GM12878 (cell line): Measurements from ENCODE around the gene ZNF165. TPM values are rescaled to one million over a fixed set of nuclear protein-coding genes. Genes with fewer than 3 reads are reported as not detected.

Experiments
- CBX3 ChIP-seq: fragments of 200-600 bp; sonication (generic); IDR thresholded peaks from 2 replicates; pipeline ENCODE4 v1.6.1; 2016; ENCODE audit warnings: low read depth, borderline replicate concordance
- CEBPB ChIP-seq, 2 experiments: fragments of 150-350 bp in 1 of 2; IDR thresholded peaks; 2 replicates each; pipeline ENCODE4 v1.6.1; 2012 to 2014; ENCODE audit warnings: low read depth in 2 of 2, low read length in 2 of 2, borderline replicate concordance in 1 of 2, inconsistent platforms in 1 of 2
- EZH2 ChIP-seq: IDR thresholded peaks from 2 replicates; pipeline ENCODE4 v1.6.1; 2012; ENCODE audit warnings: low read depth, mild to moderate bottlenecking, control low read depth, inconsistent platforms, low read length, borderline replicate concordance; ENCODE audit not compliant: control insufficient read depth
- HDAC6 ChIP-seq: fragments of 200-600 bp; sonication (generic); IDR thresholded peaks from one replicate; pipeline ENCODE4 v1.8.0; 2017; ENCODE audit warnings: antibody characterized with exemption; ENCODE audit not compliant: unreplicated experiment
- IRF4 ChIP-seq: IDR thresholded peaks from 2 replicates; pipeline ENCODE4 v1.6.1; 2011; ENCODE audit warnings: low read depth, low read length
- MTA2 ChIP-seq: fragments of 450-650 bp; IDR thresholded peaks from 2 replicates; pipeline ENCODE4 v1.6.1; 2016; ENCODE audit warnings: low read depth, mild to moderate bottlenecking, moderate library complexity
- NBN ChIP-seq: fragments of 450-650 bp; IDR thresholded peaks from 2 replicates; pipeline ENCODE4 v1.6.1; 2016
- NRF1 ChIP-seq: conservative IDR thresholded peaks from 2 replicates; pipeline ENCODE4 v1.6.1; 2011; ENCODE audit warnings: mild to moderate bottlenecking, low read depth, low read length, improper control_type of control experiment
- SMARCA5 ChIP-seq: fragments of 450-650 bp; IDR thresholded peaks from 2 replicates; pipeline ENCODE4 v1.6.1; 2017; ENCODE audit warnings: mild to moderate bottlenecking
- TARDBP ChIP-seq: IDR thresholded peaks from 2 replicates; pipeline ENCODE4 v1.6.1; 2016; ENCODE audit warnings: borderline replicate concordance
- TCF12 ChIP-seq: IDR thresholded peaks from 2 replicates; pipeline ENCODE4 v1.6.1; 2011; ENCODE audit warnings: low read depth, mild to moderate bottlenecking, low read length
- ZNF207 ChIP-seq: fragments of 450-650 bp; IDR thresholded peaks from 2 replicates; pipeline ENCODE4 v1.6.1; 2014; ENCODE audit warnings: antibody characterized with exemption, mild to moderate bottlenecking, borderline replicate concordance
- ZNF217 ChIP-seq: fragments of 450-650 bp; IDR thresholded peaks from 2 replicates; pipeline ENCODE4 v1.6.1; 2017; ENCODE audit warnings: antibody characterized with exemption, mild to moderate bottlenecking
- polyA plus RNA-seq, 11 experiments: library from polyadenylated mRNA; depleted of rRNA in 4 of 11; unstranded in 6 of 11; stranded (reverse) in 5 of 11; fragments of >200 nt; fragmentation: Nextera tagmentation in 4 of 11; fragmentation: Illumina TruSeq in 1 of 11; extraction: Ambion mirVana in 4 of 11; extraction: Trizol in 1 of 11; gene quantifications; 1 replicate in 1 of 11; 2 replicates in 10 of 11; pipeline versions ENCODE4 v1.2.1 to v1.2.3, GENCODE V29; 2011 to 2016; ENCODE audit warnings: inconsistent platforms in 2 of 11, missing spikeins in 2 of 11, low read depth in 1 of 11
- total RNA-seq, 4 experiments: library from RNA; depleted of rRNA in 3 of 4; stranded (reverse); fragments of >200 nt in 3 of 4; fragmentation: Illumina TruSeq in 1 of 4; extraction: Trizol in 1 of 4; gene quantifications; 2 replicates each; pipeline versions ENCODE4 v1.2.1 to v1.2.3, GENCODE V29; 2013 to 2021
- TF ChIP-seq, protein P1 (sequence below): fragments of 450-650 bp; formaldehyde crosslinking; IDR thresholded peaks from 2 replicates; pipeline ENCODE4 v1.4.0; 2020; ENCODE audit warnings: mild to moderate bottlenecking, moderate library complexity
- TF ChIP-seq, protein P2 (sequence below): IDR thresholded peaks from 2 replicates; pipeline ENCODE4 v1.6.1; 2011; ENCODE audit warnings: borderline replicate concordance, low read depth, mild to moderate bottlenecking, moderate library complexity, low read length; ENCODE audit not compliant: insufficient read depth, poor library complexity, severe bottlenecking
- TF ChIP-seq, protein P3 (sequence below): fragments of 450-650 bp; IDR thresholded peaks from 2 replicates; pipeline ENCODE4 v1.6.1; 2017; ENCODE audit warnings: low read depth, mild to moderate bottlenecking, moderate library complexity
- TF ChIP-seq, protein P4 (sequence below): IDR thresholded peaks from 2 replicates; pipeline ENCODE4 v1.6.1; 2011; ENCODE audit warnings: low read depth, mild to moderate bottlenecking, low read length, moderate library complexity, borderline replicate concordance; ENCODE audit errors: extremely low read depth
- TF ChIP-seq, protein P5 (sequence below): IDR thresholded peaks from 2 replicates; pipeline ENCODE4 v1.6.1; 2012; ENCODE audit warnings: improper control_type of control experiment, low read depth, low read length; ENCODE audit not compliant: insufficient replicate concordance

Gene ZNF165
- total and polyA plus RNA-seq, 10 of the 15 experiments (the other 5 are each of a cell fraction or from before 2014, with no cell fraction given): 1.1 to 5.0 (median 2.9) TPM

DNA sequence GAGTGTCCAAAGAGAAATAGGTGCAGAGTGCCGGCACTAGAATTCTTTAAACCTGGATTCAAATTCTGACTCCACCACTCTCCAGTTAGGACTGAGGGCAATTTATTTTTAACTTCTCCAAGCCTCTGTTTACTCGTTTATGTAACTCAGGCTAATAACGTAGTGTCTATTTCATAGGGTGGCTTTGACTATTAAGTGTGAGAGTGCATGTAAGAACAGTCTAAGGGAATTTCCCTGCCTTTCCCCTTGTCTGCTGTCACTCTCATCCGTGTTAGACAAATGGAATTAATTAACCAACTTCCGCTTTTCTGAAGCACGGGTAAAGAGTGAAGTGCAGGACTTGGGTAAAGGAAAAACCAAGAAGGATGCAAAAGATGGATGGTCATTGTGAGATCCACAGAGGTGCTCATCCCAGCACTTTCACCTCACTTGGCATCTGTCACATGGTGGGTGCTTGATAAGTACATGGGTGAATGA lies 57.2 kb downstream of the ZNF165 start (continued):
- TF ChIP-seq, protein P1, sequence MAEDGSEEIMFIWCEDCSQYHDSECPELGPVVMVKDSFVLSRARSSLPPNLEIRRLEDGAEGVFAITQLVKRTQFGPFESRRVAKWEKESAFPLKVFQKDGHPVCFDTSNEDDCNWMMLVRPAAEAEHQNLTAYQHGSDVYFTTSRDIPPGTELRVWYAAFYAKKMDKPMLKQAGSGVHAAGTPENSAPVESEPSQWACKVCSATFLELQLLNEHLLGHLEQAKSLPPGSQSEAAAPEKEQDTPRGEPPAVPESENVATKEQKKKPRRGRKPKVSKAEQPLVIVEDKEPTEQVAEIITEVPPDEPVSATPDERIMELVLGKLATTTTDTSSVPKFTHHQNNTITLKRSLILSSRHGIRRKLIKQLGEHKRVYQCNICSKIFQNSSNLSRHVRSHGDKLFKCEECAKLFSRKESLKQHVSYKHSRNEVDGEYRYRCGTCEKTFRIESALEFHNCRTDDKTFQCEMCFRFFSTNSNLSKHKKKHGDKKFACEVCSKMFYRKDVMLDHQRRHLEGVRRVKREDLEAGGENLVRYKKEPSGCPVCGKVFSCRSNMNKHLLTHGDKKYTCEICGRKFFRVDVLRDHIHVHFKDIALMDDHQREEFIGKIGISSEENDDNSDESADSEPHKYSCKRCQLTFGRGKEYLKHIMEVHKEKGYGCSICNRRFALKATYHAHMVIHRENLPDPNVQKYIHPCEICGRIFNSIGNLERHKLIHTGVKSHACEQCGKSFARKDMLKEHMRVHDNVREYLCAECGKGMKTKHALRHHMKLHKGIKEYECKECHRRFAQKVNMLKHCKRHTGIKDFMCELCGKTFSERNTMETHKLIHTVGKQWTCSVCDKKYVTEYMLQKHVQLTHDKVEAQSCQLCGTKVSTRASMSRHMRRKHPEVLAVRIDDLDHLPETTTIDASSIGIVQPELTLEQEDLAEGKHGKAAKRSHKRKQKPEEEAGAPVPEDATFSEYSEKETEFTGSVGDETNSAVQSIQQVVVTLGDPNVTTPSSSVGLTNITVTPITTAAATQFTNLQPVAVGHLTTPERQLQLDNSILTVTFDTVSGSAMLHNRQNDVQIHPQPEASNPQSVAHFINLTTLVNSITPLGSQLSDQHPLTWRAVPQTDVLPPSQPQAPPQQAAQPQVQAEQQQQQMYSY: no peak
- TF ChIP-seq CEBPB (IDR thresholded peaks at IDR 0.05; ENCODE audit: borderline replicate concordance in 1 of 2, low read depth in 2 of 2, low read length in 2 of 2) (no peak), SMARCA5 (0 out of 2 replicates have a peak, but pooled peaks have one; percentile 17), CBX3 (no peak), TARDBP (no peak), TCF12 (peak; percentile 34; the same call in 1 of the 2 replicates), IRF4 (no peak), EZH2 (no peak), MTA2 (peak; percentile 79), ZNF217 (no peak), ZNF207 (no peak), NRF1 (no peak), NBN (peak; percentile 31; the same call in 1 of the 2 replicates), HDAC6 (no peak)
- TF ChIP-seq, protein P2, sequence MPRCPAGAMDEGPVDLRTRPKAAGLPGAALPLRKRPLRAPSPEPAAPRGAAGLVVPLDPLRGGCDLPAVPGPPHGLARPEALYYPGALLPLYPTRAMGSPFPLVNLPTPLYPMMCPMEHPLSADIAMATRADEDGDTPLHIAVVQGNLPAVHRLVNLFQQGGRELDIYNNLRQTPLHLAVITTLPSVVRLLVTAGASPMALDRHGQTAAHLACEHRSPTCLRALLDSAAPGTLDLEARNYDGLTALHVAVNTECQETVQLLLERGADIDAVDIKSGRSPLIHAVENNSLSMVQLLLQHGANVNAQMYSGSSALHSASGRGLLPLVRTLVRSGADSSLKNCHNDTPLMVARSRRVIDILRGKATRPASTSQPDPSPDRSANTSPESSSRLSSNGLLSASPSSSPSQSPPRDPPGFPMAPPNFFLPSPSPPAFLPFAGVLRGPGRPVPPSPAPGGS: peak; percentile 99
- TF ChIP-seq, protein P3, sequence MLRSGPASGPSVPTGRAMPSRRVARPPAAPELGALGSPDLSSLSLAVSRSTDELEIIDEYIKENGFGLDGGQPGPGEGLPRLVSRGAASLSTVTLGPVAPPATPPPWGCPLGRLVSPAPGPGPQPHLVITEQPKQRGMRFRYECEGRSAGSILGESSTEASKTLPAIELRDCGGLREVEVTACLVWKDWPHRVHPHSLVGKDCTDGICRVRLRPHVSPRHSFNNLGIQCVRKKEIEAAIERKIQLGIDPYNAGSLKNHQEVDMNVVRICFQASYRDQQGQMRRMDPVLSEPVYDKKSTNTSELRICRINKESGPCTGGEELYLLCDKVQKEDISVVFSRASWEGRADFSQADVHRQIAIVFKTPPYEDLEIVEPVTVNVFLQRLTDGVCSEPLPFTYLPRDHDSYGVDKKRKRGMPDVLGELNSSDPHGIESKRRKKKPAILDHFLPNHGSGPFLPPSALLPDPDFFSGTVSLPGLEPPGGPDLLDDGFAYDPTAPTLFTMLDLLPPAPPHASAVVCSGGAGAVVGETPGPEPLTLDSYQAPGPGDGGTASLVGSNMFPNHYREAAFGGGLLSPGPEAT: peak; percentile 79
- TF ChIP-seq, protein P4, sequence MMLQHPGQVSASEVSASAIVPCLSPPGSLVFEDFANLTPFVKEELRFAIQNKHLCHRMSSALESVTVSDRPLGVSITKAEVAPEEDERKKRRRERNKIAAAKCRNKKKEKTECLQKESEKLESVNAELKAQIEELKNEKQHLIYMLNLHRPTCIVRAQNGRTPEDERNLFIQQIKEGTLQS: no peak
- TF ChIP-seq, protein P5, sequence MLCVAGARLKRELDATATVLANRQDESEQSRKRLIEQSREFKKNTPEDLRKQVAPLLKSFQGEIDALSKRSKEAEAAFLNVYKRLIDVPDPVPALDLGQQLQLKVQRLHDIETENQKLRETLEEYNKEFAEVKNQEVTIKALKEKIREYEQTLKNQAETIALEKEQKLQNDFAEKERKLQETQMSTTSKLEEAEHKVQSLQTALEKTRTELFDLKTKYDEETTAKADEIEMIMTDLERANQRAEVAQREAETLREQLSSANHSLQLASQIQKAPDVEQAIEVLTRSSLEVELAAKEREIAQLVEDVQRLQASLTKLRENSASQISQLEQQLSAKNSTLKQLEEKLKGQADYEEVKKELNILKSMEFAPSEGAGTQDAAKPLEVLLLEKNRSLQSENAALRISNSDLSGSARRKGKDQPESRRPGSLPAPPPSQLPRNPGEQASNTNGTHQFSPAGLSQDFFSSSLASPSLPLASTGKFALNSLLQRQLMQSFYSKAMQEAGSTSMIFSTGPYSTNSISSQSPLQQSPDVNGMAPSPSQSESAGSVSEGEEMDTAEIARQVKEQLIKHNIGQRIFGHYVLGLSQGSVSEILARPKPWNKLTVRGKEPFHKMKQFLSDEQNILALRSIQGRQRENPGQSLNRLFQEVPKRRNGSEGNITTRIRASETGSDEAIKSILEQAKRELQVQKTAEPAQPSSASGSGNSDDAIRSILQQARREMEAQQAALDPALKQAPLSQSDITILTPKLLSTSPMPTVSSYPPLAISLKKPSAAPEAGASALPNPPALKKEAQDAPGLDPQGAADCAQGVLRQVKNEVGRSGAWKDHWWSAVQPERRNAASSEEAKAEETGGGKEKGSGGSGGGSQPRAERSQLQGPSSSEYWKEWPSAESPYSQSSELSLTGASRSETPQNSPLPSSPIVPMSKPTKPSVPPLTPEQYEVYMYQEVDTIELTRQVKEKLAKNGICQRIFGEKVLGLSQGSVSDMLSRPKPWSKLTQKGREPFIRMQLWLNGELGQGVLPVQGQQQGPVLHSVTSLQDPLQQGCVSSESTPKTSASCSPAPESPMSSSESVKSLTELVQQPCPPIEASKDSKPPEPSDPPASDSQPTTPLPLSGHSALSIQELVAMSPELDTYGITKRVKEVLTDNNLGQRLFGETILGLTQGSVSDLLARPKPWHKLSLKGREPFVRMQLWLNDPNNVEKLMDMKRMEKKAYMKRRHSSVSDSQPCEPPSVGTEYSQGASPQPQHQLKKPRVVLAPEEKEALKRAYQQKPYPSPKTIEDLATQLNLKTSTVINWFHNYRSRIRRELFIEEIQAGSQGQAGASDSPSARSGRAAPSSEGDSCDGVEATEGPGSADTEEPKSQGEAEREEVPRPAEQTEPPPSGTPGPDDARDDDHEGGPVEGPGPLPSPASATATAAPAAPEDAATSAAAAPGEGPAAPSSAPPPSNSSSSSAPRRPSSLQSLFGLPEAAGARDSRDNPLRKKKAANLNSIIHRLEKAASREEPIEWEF: no peak
